Embryonic facial prominence (tissue), 1 donor: ENCODE results near the gene UNC5B.

Experiments
- DNase-seq: peaks from one replicate; pipeline ENCODE4 v3.0.0-alpha.2; 2016; ENCODE audit errors: extremely low spot score

Gene UNC5B

DNA sequence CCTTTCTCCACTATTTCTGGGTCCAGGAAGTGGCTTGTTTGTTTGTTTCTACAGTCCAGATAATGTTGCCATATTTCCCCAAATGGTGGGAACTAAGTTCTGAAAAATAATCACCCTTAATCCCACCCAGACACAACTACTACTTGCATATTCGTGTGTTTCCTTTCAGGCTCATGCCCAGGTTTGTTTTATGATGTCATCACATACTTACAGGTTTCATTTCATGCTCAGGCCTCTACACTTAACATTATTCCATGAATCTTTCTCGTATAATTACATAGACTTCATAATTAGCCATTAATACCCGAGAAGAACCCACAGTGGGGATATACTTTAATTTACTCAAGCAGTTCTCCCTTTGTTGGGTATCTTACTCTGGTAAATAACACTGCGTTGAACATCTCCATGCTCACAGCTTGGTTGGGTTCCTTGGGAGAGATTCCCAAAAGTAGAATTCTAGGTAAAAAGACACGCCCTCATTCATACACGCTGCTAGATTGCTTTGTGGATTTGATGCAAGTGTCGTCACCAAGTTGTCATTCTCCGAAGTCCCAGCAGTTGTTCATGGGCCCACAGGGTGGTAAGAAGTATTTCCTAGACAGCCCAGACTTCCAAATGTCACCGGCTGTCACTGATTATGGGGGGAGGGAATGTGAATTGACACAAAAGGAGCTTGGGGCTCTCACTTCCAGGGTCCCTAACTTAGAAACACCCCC is 42.6 kb downstream of the UNC5B start:
- no peak for DNase-seq

DNA sequence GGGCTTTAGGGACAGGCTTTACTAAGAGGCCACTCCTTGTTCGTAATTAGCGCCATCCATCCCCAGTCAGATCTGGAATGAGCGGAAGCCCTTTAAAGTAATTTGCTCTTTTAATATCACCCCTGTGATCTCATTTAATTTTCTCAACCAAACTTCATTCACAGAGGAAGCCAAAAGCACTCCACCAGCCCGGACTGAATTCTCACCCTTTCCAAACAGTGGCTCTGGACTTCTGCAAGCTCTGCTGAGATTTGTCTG is 43.1 kb downstream of the UNC5B start:
- DNase-seq: no peak

DNA sequence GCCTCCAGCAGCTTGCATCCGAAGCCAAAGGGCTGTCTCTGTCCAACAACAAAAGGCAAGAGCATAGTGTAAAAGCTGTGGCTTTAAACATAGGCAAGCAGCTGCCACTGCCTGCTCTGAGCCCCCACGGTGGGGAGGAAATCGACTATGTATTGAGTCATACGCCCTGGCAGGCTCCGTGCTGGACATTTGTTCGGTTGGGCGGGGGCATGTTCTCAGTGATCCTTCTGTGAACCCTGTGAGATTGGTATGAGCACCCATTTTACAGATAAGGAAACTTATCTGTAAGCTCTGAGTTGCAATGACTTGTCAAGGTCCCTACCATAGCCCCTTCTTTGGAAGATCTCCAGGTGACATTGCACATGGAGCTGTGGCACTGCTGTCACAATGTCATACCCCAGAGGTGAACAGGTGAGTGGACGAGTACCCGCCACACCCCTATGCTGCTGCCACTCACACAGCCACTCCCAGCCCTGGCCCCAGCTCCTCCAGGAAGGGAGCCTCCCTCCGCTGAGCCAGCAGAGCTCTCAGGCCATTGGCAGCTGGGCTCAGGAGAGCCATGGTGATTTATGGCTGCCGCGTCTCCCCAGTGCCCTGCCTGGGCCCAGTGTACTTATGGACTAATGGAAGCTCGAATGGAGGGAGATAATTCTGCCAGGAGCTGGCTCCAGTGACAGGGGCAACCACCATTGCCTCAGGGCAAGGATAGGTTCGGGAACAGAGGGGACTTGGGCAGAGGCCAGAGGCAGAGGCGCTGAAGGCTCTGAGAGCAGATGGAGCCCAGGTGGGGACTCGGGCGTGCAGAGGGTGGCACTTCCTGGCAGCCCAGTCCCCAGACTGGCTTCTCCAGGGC is 43.7 kb downstream of the UNC5B start:
- DNase-seq: no peak

DNA sequence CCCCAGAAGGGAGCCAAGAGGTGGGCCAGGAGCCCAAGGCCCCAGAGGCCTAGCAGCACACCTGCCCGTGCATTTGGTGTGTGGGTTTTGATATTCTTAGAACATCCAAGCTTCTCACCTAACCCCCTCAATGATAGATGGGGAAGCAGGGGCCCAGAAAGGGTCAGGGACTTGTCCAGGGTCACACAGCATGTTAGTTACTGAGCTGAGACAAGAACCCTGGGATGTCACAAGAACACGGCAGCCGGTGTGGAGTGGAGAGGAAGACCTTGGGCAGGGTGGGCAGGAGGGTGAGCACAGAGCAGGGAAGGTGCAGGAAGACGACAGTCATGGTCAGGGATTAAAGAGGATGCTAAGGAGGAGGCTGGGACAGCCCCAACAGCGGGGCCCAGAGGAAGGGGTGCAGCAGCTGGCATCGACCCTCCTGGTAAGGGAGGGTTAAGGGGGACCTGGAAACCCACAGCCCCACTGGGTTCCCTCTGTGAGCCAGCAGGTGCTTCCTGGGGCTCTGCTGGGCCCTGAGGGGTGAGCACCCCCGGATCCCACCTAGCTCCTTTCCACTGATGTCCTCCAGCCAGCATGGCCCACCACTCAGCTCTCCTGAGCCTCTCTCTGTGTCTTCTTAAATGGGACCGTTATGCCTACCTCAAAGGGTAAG is 44.4 kb downstream of the UNC5B start:
- DNase-seq: no peak

DNA sequence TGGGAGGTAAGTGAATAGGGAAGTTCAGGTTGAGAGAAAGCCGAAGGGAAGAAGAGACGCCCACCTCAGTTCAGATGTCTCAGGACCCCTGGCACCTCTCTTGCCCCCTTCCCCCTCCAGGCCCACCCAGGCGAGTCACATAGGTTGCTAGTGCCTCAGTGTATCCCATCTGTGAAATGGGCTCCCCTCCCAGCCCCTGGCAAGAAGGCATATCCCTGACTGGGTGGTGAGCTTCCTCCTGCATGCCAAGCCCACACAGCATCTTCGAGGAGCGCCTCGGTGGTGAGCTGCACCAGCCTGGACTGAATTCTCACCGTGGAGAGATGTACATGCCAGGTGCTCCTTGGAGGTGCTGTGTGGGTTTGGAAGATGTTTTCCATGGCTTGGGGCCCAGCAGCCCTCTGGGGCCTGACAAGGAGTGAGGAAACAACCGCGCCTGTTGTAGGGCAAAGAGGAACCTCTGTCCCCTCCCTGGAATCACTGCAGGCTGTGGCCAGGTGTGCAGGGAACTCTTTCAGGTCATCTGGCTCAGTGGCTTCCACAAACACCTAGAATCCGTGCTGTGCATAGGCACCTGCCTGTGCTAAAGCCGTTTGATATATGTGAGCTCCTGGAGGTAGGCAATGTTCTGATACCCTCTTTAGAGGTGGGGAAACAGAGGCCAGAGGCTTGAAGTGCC is 45.1 kb downstream of the UNC5B start:
- DNase-seq: no peak

DNA sequence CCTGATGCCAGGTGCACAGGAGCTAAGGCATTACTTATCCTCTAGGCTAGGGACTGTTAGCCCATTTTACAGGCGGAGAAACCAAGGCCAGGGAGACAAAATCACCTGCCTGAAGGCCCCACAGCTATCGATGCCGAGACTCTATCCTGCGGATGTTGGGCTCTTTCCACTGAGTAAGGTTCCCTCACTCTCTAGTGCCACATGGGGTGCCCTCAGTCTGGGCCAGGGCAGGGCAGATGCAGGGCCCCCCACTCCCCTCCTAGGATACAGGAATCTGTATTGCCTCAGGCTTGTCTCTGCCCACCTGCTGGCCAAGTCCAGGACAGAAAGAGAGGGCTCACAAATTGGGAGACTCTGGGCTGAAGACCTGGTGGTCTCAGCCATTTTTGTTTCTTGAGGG is 45.7 kb downstream of the UNC5B start:
- no peak for DNase-seq

DNA sequence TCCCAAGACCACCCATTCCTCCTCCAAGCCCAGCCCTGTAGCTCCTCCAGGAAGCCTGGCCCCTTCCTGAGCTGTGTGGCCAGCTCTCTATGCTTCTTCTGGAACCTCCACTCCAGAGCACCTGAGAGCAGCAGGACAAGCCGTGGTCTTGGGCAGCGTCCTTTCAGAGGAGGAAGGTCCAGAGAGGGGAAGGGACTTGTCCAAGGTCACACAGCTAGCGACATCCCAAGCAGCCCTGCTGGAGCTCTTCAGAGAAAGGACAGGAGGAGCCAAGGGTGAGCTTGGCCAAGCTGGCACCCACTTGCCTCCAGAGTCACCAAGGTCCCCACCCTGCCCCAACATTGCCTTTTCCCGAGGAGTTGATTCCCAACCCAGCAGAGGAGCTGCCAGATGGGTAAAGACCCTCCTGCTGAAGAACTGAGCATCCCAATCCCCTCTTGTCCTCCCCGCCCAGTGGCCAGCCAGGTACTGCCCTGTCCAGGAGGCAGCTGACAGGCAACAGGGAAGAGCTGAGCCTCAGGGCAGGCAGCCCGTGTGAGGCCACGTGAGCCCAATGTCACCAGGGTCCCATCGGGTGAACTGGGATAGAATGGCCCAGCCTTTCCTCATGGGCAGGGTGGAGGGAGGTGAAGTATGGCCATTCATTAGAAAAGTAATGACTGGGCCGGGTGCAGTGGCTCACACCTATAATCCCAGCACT is 46.2 kb downstream of the UNC5B start:
- DNase-seq: no peak

DNA sequence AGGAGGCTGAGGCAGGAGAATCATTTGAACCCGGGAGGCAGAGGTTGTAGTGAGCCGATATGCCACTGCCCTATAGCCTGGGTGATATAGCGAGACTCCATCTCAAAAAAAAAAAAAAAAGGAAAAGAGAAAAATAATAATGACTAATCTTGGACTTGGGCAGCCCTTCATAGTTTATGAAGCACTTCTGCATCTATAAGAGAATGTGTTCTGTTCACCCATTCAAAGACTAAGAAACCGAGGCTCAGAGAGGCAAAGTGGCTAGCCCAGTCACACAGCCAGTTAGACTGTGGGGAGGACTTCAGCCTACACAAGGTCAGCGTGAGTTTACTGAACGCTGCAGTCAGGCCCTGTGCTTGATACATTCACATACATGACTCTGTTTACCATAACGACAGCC is 46.9 kb downstream of the UNC5B start:
- DNase-seq: no peak

DNA sequence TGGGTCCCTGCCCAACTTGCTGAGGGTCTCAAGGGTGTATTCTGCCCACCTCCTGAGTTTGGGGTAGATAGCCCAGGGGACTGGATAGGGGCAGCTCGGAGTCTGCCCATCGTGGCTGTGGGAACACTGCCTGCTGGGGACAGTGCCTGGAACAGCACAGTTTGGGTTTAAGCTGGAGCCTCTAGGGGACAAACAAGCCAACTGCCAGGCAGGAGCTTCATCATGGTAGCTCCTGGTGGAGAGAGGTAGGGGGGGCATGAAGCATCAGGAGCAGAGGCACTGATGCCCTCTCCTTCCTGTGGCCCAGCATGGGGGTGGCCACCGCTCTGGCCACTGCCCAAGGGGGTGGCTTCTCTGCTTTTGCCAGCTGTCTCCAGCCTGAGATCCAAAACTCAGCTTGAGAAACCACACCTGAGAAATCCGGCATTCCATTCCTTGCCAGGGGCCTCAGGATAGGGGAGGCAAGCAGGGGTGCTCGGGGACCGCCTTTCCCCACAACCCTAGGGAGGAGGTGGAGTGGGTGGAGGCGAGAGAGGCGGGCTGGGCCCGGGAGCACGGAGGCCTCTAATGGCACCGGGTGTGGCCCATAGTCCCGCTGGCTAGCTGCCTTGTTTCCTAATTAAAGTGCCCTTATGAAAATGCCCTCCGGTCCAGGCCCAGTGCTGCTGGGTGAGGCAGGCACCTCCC is 47.6 kb downstream of the UNC5B start:
- DNase-seq: no peak

DNA sequence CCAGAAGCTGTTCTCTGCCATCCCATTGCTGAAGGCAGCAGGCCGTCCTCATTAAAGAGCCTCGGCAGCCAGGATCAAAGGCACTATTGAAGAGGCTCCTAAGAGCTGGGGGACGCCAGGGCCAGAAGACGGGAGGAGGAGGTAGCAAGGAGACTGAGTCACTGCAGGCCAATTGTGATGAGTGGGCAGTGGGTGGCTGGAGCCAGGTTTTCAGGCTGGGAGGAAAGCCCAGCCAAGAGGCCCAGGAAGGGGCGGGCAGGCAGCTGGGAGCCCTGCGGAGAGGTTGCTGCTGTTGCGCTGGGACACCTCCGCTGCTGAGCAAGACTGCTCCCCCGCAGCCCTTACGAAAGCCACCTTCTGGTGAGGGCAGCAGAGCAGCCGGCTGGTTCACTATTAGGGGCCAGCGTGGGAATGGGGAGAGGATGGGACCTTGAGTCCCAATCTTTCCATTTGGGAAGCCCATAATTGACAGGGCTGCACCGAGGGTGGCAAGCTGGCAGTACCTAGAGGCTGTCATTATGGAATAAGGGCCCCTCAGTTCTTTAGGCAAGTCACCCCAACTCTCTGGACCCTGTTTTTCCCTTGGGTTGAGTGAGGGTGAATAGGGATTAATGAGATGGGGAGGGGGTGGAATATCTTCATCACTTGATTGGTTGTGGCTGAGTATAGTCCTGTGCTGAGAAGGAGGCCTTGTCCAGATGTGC is 48.4 kb downstream of the UNC5B start:
- no peak for DNase-seq

DNA sequence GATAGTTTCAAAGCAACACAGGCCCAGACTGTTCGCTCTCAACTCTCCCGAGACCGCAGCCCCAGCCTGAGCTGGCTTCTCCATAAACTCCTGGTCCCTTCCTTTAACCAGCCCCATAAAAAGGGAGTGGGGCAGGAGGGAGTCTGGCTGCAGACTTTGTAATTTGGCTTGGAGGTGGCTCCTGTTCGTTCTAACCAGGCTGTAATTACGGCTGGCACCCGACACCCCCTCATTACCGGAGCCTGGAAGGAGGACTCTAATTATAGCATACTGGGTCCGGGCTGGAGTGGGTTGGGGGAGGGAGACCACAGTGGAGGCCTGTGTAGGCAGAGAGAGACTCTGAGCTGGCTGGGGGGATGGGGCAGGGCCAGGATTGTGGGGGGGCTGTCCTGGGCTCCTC is 49.7 kb downstream of the UNC5B start:
- no peak for DNase-seq

DNA sequence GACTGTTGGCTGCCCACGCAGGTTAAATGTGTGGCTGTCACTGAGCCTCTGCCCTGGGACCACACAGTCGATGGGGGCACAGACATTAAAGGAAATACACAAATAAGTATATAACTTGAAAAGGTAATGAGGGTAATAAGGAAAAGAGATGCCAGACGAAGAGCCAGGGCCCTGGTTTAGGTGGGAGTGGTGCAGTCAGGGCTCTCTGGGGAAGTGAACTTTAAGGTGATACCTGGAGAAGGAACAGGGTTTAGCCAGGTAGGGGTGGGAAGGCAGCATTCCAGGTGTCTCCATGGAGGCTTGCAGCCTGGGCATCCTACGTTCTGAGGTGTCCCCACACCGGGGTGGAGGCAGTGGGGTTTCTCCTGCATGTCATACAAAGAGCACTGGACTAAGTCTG is 50.4 kb downstream of the UNC5B start:
- no peak for DNase-seq

DNA sequence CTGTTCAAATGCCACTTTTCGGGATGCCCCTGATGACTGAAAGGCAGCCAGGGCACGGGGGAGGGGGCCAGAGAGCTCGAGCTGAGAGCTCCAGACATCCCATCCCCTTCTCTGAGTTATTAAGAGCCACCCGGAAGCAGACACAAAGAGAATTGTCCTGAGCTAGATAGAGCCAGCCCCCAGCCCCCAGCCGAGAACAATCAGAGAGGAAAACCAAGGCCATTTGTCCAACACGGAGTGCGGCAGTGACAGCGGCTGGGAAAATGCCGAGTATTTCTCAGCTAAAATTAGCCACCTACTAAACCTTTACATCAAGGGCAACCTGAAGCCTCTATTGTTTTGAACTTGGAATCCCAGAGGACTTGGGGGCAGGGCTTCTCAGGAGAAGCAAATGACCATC is 51.0 kb downstream of the UNC5B start:
- no peak for DNase-seq

DNA sequence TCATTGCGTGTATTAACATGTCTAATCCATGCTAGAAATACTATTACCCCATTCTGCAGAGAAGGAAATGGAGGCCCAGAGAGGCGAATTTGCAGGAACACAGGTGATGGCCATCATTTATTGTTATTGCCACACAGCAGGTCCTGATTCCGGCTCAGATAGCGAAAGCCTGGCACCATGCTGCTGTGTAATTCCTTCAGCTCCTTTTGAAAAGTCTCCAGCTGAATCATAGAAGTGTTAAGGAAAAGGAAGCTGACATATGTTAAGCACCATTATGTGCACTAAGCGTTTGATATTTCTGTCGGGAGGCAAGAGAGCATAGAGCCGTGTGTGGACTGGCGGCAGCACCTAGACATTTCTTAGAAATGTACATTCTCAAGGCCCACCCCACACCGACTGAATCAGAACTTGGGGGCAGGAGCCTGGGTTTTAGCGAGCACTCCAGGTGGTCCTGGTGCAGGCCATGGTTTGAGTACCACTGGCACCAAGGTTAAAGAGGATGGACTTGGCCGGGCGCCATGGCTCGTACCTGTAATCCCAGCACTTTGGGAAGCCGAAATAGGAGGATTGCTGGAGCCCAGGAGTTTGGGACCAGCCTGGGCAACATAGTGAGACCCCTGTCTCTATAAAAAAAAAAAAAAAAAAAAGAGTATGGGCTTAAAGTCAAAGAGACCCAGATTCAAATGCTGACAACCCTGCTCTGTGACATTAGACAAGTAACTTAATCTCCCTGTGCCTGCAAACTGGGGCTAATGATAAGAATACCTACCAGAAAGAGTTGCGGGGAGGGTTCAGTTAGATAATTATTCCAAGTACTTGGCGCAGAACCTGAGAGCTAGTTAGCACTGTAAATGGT is 52.2 kb downstream of the UNC5B start:
- DNase-seq: no peak

DNA sequence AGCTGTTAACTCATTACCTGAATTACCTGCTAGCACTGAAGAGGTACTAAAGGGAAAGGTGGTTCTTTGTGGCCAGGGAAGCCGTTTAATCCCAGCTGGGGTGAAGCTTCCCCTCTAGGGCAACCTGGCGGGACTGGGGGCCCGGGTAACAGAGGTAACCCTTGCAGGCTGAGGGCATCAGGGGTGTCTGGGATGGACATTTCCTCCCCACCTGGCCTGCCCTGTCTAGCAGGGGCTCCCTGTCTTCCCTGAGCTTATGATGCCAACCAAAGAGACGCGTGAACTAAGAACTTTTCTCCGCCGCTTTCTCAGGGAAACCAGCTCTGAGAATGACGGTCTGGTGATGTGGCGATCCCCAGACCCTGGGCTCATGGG is 52.8 kb downstream of the UNC5B start:
- DNase-seq: no peak

DNA sequence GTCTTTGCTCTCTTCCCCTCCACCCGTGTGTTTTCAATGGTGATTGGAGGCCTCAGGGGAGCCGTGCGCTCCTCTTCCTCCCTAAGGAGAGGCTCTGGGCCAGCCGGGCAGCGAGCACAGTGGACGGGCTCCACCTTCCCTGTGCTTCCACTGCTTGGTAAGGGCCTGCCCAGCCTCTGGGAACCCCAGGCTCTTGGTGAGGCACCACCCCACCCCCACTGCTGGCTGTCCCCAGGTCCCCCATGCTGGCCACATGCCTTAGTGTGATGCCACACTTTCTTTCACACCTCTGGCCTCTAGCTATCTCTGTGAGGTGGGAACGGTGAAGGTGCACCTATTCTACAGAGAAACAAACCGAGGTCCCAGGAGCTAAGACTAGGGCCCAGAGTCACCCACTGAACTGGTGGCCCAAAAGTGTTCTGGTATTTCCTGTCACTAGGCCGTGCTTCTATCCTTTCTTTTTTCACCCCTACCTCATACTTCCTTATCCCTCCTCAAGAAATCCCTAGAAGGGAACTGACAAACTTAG is 53.3 kb downstream of the UNC5B start:
- DNase-seq: no peak

DNA sequence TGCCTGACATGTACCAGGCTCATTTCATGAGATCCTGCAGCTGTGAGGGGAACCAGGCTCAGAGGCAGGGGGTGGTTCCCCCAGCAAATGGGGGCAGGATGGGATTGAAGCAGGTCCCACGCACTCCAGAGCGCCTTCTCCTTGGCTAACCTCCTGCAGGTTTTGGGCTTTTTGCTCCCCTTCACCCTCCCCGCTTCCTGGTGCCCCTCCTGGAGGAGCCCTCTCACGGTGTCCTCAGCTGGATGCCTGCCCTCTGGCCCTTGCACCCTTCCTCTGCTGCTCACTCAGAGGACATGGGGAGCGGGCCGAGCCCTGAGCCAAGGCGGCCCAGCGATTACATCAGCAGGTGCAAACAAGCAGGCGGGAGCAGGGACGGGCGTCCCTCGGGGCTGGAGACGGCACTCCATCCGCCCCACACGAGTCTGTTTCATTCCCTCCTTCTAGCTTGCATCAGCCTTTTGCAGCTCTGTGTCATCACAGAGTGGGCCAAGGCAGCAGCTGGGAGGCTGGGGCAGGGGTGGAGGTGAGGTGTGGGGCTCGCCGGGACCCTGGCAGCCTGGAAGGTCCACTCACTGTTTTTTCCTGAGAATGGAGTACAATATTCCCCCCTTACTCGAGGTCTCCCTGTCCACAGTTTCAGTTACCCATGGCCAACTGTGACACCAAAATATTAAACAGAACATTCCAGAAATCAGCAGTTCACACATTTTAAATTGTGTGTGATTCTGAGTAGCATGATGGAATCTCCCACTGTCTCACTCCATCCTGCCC is 54.0 kb downstream of the UNC5B start:
- no peak for DNase-seq

DNA sequence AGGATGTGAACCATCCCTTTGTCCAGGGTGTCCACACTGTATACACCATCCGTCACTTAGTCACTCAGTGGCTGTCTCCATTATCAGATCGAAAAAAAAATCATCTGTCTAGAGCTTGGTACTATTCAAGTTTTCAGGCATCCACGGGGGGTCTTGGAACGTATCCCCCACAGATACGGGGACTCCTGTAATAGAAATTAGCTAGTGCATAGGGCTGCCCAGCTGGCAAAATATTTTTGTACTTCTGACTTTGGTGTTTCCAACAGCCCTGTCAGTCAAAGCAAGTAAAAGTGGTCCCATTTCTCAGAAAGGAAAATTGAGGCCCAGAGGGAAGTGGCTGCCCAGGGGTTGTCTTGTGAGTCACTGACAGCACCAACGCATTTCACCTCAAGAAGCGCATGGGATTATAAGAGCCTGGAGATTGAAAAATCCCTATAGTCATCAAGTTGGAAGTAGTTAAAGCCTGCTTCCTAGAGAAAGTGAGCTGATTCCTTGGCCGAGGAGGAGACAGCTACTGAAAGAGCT is 54.6 kb downstream of the UNC5B start:
- DNase-seq: no peak
